HFF-Myc (cell line): ENCODE data around the gene PIGK.
"Not testable (repeated sequence)": the region's sequence is repeated elsewhere in the genome, so short reads cannot be mapped to it uniquely, and the experiment has no call there.

Source experiments
- DNase-seq: peaks from one replicate; pipeline ENCODE4 v3.0.0-alpha.2; 2011; ENCODE audit warnings: low read depth; ENCODE audit errors: extremely low read depth
- H3K4me3 ChIP-seq: replicated peaks from 2 replicates; pipeline ENCODE4 v1.5.1; 2011; ENCODE audit warnings: low read depth, mild to moderate bottlenecking, control low read depth, low read length
- CTCF ChIP-seq: IDR thresholded peaks from 2 replicates; pipeline ENCODE4 v1.5.1; 2012; ENCODE audit warnings: mild to moderate bottlenecking, low read depth, low read length, control low read depth; ENCODE audit errors: missing control alignments

The PIGK gene

GRCh38 chr1:77227381-77227780 lies 8.2 kb upstream of the PIGK start:
- DNase-seq, result no peak
- no peak for TF ChIP-seq CTCF
- no peak overlapping the region for H3K4me3 ChIP-seq

DNA sequence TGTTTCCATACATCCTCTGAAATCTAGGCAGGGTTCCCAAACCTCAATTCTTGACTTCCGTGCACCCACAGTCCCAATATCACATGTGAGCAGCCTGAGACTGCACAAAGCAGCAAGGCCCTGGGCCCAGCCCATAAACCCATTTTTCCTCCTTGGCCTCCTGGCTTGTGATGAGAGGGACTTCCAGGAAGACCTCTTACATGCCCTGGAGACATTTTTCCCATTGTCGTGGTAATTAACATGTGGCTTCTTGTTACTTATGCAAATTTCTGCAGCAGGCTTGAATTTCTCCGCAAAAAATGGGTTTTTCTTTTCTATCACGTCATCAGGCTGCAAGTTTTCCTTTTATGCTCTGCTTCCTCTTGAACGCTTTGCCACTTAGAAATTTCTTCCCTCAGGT lies 3.3 kb upstream of the PIGK start:
- TF ChIP-seq CTCF, result no peak
- DNase-seq, result no peak
- H3K4me3 ChIP-seq, result no peak overlapping the region

GRCh38 chr1:77220687-77221463 lies 1.6 kb upstream of the PIGK start:
- H3K4me3 ChIP-seq, result no peak overlapping the region
- DNase-seq, result no peak
- TF ChIP-seq CTCF, result no peak

- H3K4me3 ChIP-seq, result peak overlapping the region; percentile 92
- TF ChIP-seq CTCF, result no peak
- peak; percentile 2 for DNase-seq
Measured at GRCh38 chr1:77218477-77219165, 609 bp downstream of the PIGK start.

- DNase-seq, result not testable (repeated sequence)
Measured at GRCh38 chr1:77204043-77204442, 15.2 kb downstream of the PIGK start.

GRCh38 chr1:77202751-77203150 lies 16.5 kb downstream of the PIGK start:
- no peak for DNase-seq
- TF ChIP-seq CTCF, result no peak

More at GRCh38 chr1:77204043-77204442, 15.2 kb downstream of the PIGK start:
- not testable (repeated sequence) for H3K4me3 ChIP-seq

DNA sequence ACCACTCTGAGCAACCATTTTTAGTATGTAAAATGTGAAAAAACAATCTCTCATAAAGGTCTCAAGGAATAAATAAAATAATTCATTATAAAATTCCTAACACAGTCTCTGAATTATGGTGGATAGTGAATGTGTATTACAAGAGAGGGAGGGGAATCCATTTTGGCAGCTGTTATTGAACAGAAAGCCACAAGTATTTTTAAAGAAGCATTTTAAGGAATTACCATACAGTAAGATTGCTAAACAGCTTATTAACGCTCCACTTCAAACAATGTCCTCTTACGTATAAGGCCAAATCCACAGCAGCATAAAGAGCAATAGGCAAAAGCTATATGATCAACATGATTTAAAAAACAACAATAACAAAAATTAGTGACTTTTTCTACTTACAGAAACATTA lies 18.4 kb downstream of the PIGK start:
- no peak for DNase-seq
- no peak overlapping the region for H3K4me3 ChIP-seq
- TF ChIP-seq CTCF, result no peak

More at GRCh38 chr1:77202751-77203150, 16.5 kb downstream of the PIGK start:
- H3K4me3 ChIP-seq, result no peak overlapping the region
